ENCODE data around the gene ALG3.

ALG3 gene

DNA sequence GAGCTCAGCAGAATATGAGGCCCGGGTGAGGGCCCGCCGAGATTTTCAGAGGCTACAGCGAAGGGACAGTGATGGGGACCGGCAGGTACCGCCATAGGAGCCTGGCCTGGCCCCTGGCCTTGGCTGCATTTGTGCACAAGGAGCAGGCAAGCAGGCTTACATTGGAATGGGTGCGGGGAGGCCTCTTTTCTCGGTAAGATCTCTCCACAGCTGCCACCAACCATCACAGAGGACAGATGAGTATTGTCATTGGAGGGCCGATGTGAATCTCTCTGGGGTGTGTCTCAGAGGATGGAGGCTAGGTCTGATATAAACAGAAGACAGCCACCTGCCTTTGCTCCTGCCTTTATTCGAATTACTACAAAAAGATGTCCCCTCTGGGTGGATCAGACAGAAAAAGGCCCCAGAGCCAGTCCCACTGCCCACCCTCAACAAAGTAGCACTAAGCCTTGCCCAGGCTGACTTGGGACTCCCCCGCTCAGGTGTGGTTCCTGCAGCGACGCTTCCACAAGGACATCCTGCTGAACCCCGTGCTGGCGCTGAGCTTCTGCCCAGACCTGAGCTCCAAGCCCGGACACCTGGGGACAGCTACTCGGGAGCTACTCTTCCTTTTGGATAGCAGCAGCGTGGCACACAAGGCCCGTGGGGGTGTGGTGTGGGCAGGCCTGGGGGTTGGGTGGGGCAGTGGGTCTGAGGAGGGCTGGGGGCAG, 13.9 kb downstream of the ALG3 start:
- TF ChIP-seq GATA2 (IDR thresholded peaks at IDR 0.05; ENCODE audit: low read depth, low read length) = no peak

DNA sequence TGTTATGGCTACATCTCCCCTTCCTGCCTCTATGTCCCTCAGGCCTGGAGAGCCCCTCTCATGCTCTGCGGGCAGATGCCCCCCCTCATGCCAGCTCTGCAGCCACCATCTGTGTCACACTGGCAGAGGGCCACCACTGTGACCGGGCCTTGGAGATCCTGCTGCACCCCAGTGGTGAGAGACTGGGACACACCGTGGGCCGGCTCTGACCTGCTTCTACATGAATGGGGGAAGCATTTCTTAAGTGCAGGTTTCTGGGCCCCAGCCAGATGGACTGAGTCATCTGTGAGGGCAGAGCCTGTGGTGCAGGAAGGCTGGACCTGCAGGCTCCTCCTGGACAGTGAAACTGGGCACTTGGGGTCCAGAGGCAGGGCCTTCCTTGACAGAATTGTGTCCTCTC, 14.5 kb downstream of the ALG3 start:
- TF ChIP-seq GATA2 (IDR thresholded peaks at IDR 0.05; ENCODE audit: low read depth, low read length) (no peak), GATA3 (IDR thresholded peaks at IDR 0.05; ENCODE audit: low read depth, low read length) (no peak)

DNA sequence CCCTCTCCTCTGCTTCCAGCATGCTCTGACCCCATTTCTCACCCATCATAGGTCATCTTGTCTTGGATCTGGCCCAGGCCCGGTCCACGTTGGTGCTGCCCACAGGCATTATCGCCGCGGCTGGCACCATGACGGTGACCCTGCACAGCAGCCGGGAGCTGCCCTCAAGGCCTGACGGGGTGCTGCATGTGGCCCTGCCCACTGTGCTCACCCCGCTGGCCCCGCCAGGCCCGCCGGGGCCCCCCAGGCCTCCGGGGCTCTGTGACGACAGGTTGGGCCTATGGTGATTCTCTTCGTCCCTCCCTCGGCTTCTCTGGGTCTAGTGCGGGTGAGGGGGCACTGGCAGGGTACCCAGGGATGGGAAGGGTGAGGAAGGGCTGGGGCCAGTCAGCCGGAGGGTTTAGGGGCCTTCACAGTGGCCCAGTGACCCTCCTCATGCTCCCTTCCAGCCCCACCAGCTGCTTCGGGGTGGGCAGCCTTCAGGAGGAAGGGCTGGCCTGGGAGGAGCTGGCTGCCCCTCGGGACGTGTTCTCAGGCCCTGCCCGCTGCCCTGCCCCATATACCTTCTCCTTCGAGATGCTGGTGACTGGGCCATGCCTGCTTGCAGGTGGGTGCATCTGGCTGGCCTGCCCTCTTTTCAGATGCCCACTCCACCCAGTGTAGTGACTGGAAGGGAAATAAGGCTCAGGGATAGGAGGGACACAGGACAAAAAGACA, 15.5 kb downstream of the ALG3 start:
- TF ChIP-seq GATA2 (IDR thresholded peaks at IDR 0.05; ENCODE audit: low read depth, low read length) (no peak), GATA3 (IDR thresholded peaks at IDR 0.05; ENCODE audit: low read depth, low read length) (no peak)

DNA sequence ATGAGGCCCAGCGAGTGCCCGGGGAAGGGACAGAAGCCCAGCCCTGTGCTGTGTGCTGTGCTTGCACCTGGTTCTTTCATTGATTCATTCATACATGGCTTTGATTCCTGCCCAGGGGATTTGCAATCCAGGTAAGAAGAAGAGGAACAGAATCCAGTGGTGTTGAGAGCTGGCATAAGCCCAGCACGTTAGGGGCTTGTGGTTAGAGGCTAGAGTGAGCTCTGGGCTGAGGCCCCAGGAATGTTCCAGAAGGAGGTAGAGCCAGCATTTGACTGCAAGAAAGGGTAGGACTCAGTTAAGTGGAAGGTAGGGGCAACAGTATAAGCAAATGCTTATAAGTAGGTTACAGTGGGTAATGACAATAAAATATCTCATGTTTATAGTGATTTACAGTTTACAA, 17.1 kb downstream of the ALG3 start:
- TF ChIP-seq GATA2 (IDR thresholded peaks at IDR 0.05; ENCODE audit: low read depth, low read length) = no peak
- no peak for TF ChIP-seq GATA3 (IDR thresholded peaks at IDR 0.05; ENCODE audit: low read depth, low read length)

DNA sequence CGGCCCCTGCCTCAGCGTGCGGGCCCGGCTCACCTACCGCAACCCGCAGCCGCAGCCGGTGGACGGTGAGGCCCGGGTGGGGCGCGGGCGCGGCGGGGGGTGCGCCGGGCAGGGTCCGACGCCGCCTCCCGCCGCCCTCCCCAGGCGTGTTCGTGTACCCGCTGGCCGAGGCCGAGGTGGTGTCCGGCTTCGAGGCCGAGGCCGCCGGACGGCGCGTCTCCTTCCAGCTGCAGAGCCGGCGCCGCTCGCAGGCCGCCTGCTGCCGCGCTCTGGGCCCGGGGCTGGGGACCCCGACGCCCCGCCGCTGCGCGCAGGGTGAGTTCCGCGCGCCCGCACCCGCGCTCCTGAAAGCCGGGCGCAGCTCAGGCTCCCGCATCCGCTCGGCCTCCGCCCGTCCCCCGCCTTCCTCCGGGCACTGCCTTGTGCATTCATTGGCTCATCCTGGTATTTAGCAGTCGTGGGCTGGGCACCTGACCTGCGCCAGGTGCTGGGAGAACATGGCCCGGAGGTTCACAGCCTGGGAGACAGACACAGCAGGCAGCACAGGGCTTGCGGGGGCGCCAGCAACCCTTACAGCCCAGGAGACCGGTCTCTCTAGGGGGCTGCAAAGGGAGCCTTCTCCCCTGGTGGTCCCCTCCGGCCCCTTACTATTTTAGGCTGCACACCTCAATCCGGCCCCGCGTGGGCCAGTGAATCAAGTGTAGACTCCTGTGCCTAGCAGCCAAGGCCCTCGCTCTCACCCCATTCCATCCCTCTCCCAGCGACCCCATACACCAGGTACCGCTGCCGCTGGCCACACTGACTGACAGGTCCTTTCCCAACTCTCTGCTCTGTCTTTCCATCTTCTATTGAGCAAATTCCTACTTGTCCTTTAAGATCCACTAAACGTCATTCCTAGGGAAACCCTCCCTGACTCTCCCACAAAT, 17.9 kb downstream of the ALG3 start:
- TF ChIP-seq GATA2 (IDR thresholded peaks at IDR 0.05; ENCODE audit: low read depth, low read length) = no peak
- TF ChIP-seq GATA3 (IDR thresholded peaks at IDR 0.05; ENCODE audit: low read depth, low read length) = no peak

DNA sequence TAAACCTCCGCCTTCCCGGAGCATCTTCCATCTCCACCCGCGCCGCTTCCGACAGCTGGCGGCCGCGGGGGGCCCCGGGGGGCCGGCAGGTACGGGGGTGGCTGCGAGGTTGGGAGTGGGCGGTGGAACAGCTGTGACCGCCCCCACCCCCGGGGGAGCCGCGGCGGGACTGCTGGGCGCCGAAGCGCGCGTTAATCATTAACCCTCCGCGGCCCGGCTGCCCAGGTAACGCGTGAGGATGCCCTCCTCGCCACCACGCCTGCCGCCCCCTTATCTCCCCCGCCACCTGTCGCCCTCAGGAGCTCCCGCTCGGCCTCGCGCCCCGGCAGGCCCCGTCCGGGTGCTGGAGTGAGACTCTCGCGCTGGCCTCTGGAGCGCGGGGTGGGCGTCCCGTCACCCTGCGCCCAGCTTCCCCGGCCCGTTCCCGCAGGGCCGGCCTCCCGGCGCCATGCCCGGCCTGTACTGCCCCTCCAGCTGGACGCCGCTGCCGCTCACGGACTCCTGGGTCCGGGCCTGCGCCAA, 18.6 kb downstream of the ALG3 start:
- TF ChIP-seq GATA3 (IDR thresholded peaks at IDR 0.05; ENCODE audit: low read depth, low read length) (no peak), GATA2 (IDR thresholded peaks at IDR 0.05; ENCODE audit: low read depth, low read length) (no peak)

DNA sequence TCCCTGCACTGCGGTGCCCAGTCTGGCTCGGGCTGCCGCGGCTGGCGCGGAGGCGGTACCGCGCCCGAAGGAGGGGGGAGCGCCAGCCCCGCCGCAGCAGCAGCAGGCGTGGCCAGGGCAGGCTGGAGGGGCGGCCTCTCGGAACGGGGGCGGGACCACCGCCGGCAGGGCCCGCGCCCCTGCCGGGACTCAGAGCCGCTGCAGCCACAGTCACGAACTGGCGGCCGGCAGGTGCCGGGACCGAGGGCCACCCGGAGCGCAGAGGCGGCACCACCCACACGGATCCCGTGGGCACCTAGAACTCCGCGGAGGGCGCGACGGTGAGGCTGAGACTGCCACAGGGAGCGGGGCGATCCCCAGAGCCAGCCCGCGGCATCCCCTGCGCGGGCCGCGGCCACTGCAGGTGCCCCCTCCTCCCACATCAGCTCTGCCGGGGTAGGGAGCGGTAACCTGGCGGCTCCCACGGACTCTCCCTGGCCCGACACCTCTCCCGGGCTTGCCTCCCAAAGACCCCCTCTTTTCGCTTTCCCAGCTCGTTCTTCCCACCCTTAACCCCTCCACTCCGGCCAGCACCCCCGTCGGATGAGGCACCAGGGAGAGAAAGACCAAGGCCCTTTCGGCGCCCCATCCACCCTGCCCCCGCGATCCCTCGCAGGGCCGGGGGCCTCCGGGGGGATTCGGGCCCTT, 19.2 kb downstream of the ALG3 start, which contains the start of gene VWA5B2:
Gene VWA5B2, plus strand, starts transcription at position 192 of the 687 bp plus-strand sequence. CDS start 944 bp downstream, outside the sequence.
- TF ChIP-seq GATA3 (IDR thresholded peaks at IDR 0.05; ENCODE audit: low read depth, low read length) (no peak), GATA2 (IDR thresholded peaks at IDR 0.05; ENCODE audit: low read depth, low read length) (no peak)

DNA sequence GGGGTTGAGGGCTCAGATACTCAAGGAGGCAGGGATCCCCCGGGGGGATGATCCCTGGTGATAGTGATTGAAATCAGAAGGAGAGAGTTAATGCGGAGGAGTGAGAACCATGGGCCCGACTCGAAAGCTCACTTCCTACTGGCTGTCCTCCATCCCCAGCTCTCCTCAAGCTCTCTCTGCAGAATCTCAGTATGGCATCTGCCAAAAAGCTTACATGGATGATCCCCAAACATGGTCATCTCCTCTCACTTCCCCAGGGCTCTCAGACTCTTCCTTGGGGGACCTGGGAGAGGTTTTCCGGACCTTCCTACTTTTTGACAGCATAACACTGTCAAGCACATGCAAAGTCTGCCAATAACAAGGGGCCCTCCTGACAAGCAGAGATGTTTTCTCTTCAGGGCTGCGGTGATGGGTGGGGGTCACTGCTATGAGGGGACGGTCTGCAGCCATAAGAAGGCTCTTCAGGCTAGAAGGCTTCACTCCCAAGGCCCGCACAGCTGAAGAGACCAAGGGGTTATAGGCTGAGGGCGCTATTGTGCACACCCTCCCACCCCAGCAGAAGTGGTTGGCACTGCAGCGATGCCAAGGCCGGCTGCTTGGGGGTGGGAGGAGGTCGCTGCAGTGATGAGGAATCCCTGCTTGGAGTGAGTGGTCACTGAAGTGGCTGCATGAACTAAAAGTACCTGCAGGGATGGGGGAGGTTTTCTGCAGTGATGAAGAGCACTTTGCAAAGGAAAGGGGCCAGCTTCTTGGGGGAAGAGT, 20.2 kb downstream of the ALG3 start:
- TF ChIP-seq GATA3 (IDR thresholded peaks at IDR 0.05; ENCODE audit: low read depth, low read length) (no peak), GATA2 (IDR thresholded peaks at IDR 0.05; ENCODE audit: low read depth, low read length) (no peak)

DNA sequence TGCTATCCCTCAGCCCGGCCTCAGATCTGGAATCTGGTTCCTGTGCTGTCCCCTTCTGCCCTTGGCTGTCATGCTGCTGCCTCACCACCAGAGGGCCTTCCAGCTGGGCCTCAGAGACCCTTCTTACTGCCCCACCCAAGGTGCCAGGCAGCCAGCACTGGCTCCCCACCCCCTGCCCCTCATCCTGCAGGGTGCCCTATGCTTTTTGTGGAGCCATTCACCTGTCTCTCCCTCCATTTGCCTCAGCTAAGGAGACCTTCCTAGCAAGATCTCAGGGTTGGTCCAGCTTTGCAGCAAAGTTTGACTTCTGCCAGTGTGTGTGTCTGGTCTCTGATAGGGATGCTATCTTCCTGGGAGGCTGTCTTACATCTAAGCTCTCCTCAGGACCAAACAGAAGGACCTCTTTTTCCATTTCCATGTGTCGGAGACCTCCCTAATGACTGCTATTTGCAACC, 21.3 kb downstream of the ALG3 start:
- TF ChIP-seq GATA2 (IDR thresholded peaks at IDR 0.05; ENCODE audit: low read depth, low read length) (no peak), GATA3 (IDR thresholded peaks at IDR 0.05; ENCODE audit: low read depth, low read length) (no peak)

DNA sequence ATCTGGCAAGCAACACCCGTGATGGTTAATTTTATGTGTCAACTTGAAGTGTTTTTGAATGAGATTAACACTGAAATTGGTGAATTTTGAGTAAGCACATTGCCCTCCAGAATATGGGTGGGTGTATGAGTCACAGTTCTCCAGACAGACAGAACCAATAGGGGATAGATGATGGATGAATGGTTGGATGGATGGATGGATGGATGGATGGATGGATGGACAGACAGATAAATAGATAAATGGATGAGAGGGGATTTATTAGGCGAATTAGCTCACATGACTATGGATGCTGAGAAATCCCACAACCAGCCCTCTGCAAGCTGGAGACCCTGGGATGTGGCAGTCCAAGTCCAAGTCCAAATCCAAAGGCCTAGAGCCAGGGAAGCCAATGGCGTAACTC, 24.8 kb downstream of the ALG3 start:
- TF ChIP-seq GATA2 (IDR thresholded peaks at IDR 0.05; ENCODE audit: low read depth, low read length) = no peak
- no peak for TF ChIP-seq GATA3 (IDR thresholded peaks at IDR 0.05; ENCODE audit: low read depth, low read length)

DNA sequence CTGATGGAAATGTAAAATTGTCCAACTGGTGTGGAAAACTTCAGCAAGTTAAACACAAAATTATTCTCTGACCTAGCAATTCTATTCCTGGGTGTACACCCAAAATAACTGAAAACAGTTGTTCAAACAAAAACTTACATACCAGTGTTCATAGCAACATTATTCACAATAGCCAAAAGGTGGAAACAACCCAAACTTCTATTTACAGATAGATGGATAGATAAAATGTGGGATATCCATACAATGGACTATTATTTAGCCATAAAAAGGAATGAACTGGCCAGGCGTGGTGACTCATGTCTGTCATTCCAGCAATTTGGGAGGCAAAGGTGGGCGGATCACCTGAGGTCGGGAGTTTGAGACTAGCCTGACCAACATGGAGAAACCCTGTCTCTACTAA, 26.2 kb downstream of the ALG3 start:
- no peak for TF ChIP-seq GATA2 (IDR thresholded peaks at IDR 0.05; ENCODE audit: low read depth, low read length)
- no peak for TF ChIP-seq GATA3 (IDR thresholded peaks at IDR 0.05; ENCODE audit: low read depth, low read length)

DNA sequence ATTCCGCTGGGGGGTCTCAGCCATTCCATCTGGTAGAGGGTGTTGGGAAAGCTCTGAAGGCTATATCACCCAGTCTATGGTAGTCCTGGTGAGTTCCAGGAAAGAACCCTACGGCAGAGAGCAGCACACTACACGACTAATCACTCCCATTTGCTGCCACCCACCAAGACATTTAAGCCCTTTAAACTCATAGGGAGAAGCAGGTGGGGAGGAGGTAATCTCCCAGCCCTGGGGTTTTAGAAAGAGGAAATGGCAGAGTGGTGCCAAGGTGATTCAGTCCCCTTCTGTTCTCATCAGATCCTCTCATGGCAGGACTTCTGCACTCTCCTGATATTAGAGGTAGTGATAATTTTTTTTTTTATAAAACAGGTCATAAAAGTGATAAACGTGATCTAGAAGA, 29.9 kb downstream of the ALG3 start:
- TF ChIP-seq GATA3 (IDR thresholded peaks at IDR 0.05; ENCODE audit: low read depth, low read length) (no peak), GATA2 (IDR thresholded peaks at IDR 0.05; ENCODE audit: low read depth, low read length) (no peak)

DNA sequence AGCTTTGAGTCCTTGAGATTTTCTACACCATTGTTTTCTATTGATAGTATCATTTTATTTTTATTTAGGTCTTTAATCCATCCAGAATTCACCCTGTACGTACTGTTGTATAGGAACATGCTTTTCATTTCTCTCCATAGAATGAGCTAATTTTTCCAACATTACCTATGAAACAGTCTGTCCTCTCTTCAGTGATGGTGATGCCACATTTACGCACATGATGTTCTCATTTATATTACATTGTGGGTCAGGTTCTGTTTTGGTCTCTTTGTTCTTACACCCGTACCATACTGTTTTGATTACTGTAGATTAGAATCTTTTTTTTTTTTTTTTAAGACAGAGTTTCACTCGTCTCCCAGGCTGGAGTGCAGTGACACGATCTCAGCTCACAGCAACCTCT, 37.0 kb downstream of the ALG3 start:
- TF ChIP-seq GATA3 (IDR thresholded peaks at IDR 0.05; ENCODE audit: low read depth, low read length) = 0 out of 2 replicates have a peak, but pooled peaks have one; percentile 7
- TF ChIP-seq GATA2 (IDR thresholded peaks at IDR 0.05; ENCODE audit: low read depth, low read length) = no peak
